Endothelial cell (in vitro differentiated cells): ENCODE measurements around the gene DNAH17. TPM values are rescaled to one million over a fixed set of nuclear protein-coding genes. Genes with fewer than 3 reads are reported as not detected.

Experiments
- DNase-seq: peaks from one replicate; pipeline ENCODE4 v3.0.0; 2021; ENCODE audit warnings: low spot score
- H3K27ac Mint-ChIP-seq: one replicate; pipeline ENCODE4 v1.8.0; 2021; ENCODE audit warnings: mixed read lengths, inconsistent platforms; ENCODE audit not compliant: unreplicated experiment
- H3K27me3 Mint-ChIP-seq: one replicate; pipeline ENCODE4 v1.8.0; 2021; ENCODE audit warnings: mild to moderate bottlenecking, moderate library complexity, mixed read lengths, inconsistent platforms; ENCODE audit not compliant: unreplicated experiment
- H3K36me3 Mint-ChIP-seq: one replicate; pipeline ENCODE4 v1.8.0; 2021; ENCODE audit warnings: mild to moderate bottlenecking, low read depth, mixed read lengths, inconsistent platforms; ENCODE audit not compliant: unreplicated experiment
- H3K4me1 Mint-ChIP-seq: one replicate; pipeline ENCODE4 v1.8.0; 2021; ENCODE audit warnings: mild to moderate bottlenecking, mixed read lengths, inconsistent platforms; ENCODE audit not compliant: unreplicated experiment
- H3K4me3 Mint-ChIP-seq: one replicate; pipeline ENCODE4 v1.8.0; 2021; ENCODE audit warnings: mild to moderate bottlenecking, mixed read lengths, inconsistent platforms; ENCODE audit not compliant: unreplicated experiment
- H3K9me3 Mint-ChIP-seq: one replicate; pipeline ENCODE4 v1.8.0; 2021; ENCODE audit warnings: mixed read lengths, inconsistent platforms; ENCODE audit not compliant: unreplicated experiment
- total RNA-seq: library from RNA; stranded (reverse); fragmentation: NEBNext Ultra II Directional; extraction: Animal tissue kit (Norgen Biotek cat#: 25700); gene quantifications from one replicate; pipeline ENCODE4 v1.2.1, GENCODE V29; 2021; ENCODE audit not compliant: unreplicated experiment
- TF ChIP-seq, protein P1 (sequence below): fragments of 200-600 bp; sonication (generic); IDR thresholded peaks from one replicate; pipeline ENCODE4 v1.5.0; 2021; ENCODE audit warnings: antibody characterized with exemption; ENCODE audit not compliant: unreplicated experiment

Gene DNAH17
- total RNA-seq, 1 donor from 2014 or later = 1.0 TPM

DNA sequence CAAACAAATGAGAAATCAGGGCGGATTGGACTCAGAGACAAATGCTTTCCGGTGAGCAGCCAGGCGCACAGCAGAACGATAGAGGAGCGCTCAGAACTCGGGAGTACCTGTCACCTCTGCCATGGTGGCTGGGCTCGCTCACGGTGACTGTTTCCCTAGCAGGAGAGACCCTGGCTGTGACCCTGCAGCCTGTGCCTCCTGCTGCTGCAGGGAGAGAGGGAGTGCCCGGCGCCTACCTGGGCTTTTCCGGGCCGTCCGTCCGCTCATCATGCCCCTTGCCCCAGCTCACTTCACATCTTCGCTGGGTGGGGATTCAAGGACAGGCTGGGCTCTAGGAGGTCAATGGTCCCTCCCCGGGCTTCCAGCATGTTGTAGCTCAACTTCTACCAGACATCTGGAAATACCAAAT is 14.1 kb upstream of the DNAH17 start:
- Mint-ChIP-seq H3K36me3 (no peaks in the 10 kb centered on the region), H3K9me3 (no peaks in the 10 kb centered on the region), H3K27ac (no peak overlapping the region), H3K4me3 (no peak overlapping the region), H3K27me3 (no peaks in the 10 kb centered on the region), H3K4me1 (peaks cover 10% of the 10 kb centered on the region)
- no peak for DNase-seq
- TF ChIP-seq, protein P1, sequence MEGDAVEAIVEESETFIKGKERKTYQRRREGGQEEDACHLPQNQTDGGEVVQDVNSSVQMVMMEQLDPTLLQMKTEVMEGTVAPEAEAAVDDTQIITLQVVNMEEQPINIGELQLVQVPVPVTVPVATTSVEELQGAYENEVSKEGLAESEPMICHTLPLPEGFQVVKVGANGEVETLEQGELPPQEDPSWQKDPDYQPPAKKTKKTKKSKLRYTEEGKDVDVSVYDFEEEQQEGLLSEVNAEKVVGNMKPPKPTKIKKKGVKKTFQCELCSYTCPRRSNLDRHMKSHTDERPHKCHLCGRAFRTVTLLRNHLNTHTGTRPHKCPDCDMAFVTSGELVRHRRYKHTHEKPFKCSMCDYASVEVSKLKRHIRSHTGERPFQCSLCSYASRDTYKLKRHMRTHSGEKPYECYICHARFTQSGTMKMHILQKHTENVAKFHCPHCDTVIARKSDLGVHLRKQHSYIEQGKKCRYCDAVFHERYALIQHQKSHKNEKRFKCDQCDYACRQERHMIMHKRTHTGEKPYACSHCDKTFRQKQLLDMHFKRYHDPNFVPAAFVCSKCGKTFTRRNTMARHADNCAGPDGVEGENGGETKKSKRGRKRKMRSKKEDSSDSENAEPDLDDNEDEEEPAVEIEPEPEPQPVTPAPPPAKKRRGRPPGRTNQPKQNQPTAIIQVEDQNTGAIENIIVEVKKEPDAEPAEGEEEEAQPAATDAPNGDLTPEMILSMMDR = no peak

GRCh38 chr17:78589885-78590284 is 12.7 kb upstream of the DNAH17 start:
- no peak for DNase-seq
- no peaks in the 10 kb centered on the region for H3K27me3 Mint-ChIP-seq
- H3K36me3 Mint-ChIP-seq = no peaks in the 10 kb centered on the region
- no peak overlapping the region for H3K27ac Mint-ChIP-seq
- TF ChIP-seq, protein P1 = no peak
- no peak overlapping the region for H3K4me3 Mint-ChIP-seq
- no peaks in the 10 kb centered on the region for H3K9me3 Mint-ChIP-seq
- H3K4me1 Mint-ChIP-seq = peaks cover 10% of the 10 kb centered on the region

- Mint-ChIP-seq H3K27me3 (no peaks in the 10 kb centered on the region), H3K27ac (no peak overlapping the region), H3K4me3 (no peak overlapping the region), H3K9me3 (no peaks in the 10 kb centered on the region), H3K4me1 (peaks cover 10% of the 10 kb centered on the region), H3K36me3 (no peaks in the 10 kb centered on the region)
- TF ChIP-seq, protein P1 = no peak
- no peak for DNase-seq
These were observed 12.0 kb upstream of the DNAH17 start for GRCh38 chr17:78589031-78589675.

DNA sequence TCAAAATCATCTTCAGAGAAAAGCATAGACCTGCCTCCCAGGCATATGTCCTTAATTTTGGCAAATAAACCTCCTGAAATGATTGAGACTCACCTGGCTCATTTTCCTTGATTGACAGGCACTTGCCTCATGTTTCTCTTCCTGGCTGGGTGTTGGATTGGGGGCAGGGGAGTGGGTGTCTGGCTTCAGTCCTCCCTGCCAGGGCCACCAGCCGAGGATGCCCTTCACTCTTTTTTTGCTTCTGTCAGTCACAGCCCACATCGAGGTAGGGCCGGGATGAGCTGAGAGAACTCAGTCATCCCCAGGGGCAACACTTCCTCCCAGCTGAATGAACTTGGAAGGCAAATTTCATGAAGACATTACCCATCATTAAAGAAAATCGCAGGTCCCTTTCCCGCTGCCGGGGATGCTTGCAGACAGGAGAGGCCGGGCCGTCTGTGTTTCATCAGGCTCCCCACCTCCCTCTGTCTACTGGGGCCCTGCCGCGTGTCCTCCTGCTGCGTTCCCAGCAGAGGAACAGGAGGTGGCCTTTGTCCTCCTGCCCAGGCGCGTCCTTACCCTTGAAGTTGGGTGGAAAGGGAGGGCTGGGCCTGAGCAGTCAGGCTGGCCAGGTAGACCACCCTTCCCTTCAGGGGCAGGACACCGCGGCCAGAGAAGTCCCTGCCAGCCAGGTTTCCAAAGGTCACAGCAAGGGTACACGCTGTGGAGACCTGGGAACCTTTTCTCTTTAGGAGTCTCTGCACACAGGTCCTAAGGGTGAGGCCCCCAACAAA is 11.2 kb upstream of the DNAH17 start:
- Mint-ChIP-seq H3K9me3 (no peaks in the 10 kb centered on the region), H3K27me3 (no peaks in the 10 kb centered on the region), H3K36me3 (no peaks in the 10 kb centered on the region), H3K27ac (no peak overlapping the region), H3K4me3 (no peak overlapping the region), H3K4me1 (peaks cover 10% of the 10 kb centered on the region)
- TF ChIP-seq, protein P1 = no peak
- no peak for DNase-seq
